HEK293T (cell line): ENCODE measurements around the gene ZNF385B.

Experiments
- ARNT ChIP-seq: fragments of 450-650 bp; IDR thresholded peaks from 2 replicates; pipeline ENCODE4 v1.6.1; 2017; ENCODE audit warnings: mild to moderate bottlenecking
- BHLHE40 ChIP-seq: fragments of 450-650 bp; IDR thresholded peaks from 2 replicates; pipeline ENCODE4 v1.6.1; 2016; ENCODE audit warnings: mild to moderate bottlenecking, moderate library complexity, borderline replicate concordance
- CTBP1 ChIP-seq: fragments of 450-650 bp; IDR thresholded peaks from 2 replicates; pipeline ENCODE4 v1.6.1; 2016; ENCODE audit warnings: borderline replicate concordance
- ELF4 ChIP-seq: fragments of 450-650 bp; IDR thresholded peaks from 2 replicates; pipeline ENCODE4 v1.6.1; 2017; ENCODE audit warnings: antibody characterized with exemption
- FOXA1 ChIP-seq: fragments of 450-650 bp; IDR thresholded peaks from 2 replicates; pipeline ENCODE4 v1.6.1; 2016; ENCODE audit warnings: mild to moderate bottlenecking
- FOXK2 ChIP-seq: fragments of 450-650 bp; IDR thresholded peaks from 2 replicates; pipeline ENCODE4 v1.6.1; 2016; ENCODE audit warnings: mild to moderate bottlenecking
- FOXM1 ChIP-seq: fragments of 450-650 bp; IDR thresholded peaks from 2 replicates; pipeline ENCODE4 v1.6.1; 2017; ENCODE audit warnings: mild to moderate bottlenecking, borderline replicate concordance
- HDGF ChIP-seq: fragments of 450-650 bp; IDR thresholded peaks from 2 replicates; pipeline ENCODE4 v1.6.1; 2017; ENCODE audit warnings: antibody characterized with exemption, borderline replicate concordance
- LEF1 ChIP-seq: fragments of 450-650 bp; IDR thresholded peaks from 2 replicates; pipeline ENCODE4 v1.6.1; 2017; ENCODE audit warnings: mild to moderate bottlenecking, borderline replicate concordance
- NFRKB ChIP-seq: fragments of 450-650 bp; IDR thresholded peaks from 2 replicates; pipeline ENCODE4 v1.6.1; 2016; ENCODE audit warnings: mild to moderate bottlenecking, moderate library complexity
- PKNOX1 ChIP-seq: fragments of 450-650 bp; IDR thresholded peaks from 2 replicates; pipeline ENCODE4 v1.6.1; 2016
- SP1 ChIP-seq: fragments of 450-650 bp; IDR thresholded peaks from 2 replicates; pipeline ENCODE4 v1.6.1; 2017
- SUZ12 ChIP-seq: fragments of 450-650 bp; IDR thresholded peaks from 2 replicates; pipeline ENCODE4 v1.6.1; 2016; ENCODE audit warnings: mild to moderate bottlenecking

- no peak for TF ChIP-seq SP1
- TF ChIP-seq HDGF = no peak
- TF ChIP-seq NFRKB = no peak
- no peak for TF ChIP-seq FOXA1
- no peak for TF ChIP-seq PKNOX1
- TF ChIP-seq FOXM1 = no peak
- TF ChIP-seq SUZ12 = no peak
- TF ChIP-seq BHLHE40 = no peak
- no peak for TF ChIP-seq ELF4
- TF ChIP-seq FOXK2 = no peak
- TF ChIP-seq CTBP1 = no peak
- TF ChIP-seq LEF1 = no peak
- TF ChIP-seq ARNT = no peak
These were observed 342.6 kb downstream of the ZNF385B start for GRCh38 chr2:179518830-179519229.
